Measurements from ENCODE around the gene LNP1.

DNA sequence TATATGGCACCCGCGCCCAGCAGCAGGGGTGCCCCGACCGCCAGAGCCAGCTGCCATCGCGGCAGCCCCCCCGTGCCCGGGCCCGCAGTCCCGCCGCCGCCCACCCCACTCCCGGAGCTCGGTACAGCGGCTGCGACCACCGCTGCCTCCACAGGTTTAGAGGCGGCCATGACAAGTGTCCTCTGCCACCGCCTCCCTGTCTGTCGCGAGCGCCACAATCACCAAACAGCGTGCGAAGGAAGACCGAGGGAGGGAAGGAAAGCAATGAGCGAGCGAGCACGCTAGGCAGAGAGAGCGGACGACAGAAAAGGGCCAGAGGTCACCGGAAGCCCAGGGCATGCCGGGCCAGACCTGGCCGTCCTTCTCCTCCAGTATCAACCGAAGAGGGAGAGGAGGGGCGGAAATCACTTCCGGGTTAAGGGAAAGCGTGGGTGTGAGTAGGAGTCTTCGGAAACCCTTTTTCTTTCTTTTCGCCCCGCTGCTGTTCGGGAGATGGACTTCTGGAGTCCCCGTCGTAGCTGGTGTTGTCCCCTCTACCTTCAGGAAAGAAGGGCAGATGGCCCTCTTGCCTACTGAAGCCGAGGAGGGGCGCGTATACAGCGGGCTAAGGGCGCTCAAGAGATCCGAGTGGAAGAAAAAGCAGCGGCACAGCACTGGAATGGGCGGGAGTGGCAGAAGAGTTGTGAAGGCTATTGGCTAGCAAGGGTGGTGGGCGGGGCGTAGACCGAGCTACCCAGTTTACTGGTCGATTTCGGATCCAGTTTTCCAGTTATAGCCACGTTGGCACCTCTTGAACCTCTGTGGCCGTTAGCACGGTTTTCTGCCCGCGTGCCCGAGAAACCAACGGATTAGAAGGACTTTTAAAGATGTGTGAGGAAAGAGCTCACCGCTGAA lies at the start of gene LNP1, which contains the start of gene TOMM70:
- TF ChIP-seq, protein P1, sequence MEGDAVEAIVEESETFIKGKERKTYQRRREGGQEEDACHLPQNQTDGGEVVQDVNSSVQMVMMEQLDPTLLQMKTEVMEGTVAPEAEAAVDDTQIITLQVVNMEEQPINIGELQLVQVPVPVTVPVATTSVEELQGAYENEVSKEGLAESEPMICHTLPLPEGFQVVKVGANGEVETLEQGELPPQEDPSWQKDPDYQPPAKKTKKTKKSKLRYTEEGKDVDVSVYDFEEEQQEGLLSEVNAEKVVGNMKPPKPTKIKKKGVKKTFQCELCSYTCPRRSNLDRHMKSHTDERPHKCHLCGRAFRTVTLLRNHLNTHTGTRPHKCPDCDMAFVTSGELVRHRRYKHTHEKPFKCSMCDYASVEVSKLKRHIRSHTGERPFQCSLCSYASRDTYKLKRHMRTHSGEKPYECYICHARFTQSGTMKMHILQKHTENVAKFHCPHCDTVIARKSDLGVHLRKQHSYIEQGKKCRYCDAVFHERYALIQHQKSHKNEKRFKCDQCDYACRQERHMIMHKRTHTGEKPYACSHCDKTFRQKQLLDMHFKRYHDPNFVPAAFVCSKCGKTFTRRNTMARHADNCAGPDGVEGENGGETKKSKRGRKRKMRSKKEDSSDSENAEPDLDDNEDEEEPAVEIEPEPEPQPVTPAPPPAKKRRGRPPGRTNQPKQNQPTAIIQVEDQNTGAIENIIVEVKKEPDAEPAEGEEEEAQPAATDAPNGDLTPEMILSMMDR (IDR thresholded peaks at IDR 0.05) = peak in 1 of 7 experiments; percentile 4
- TF ChIP-seq POLR2A (IDR thresholded peaks at IDR 0.05) = peak; percentile 72 to 97 (median 96)

All from body of pancreas (tissue), 4 donors.